SK-N-MC (cell line): Measurements from ENCODE around the gene IKZF4.
"Not testable (repeated sequence)": the region's sequence is repeated elsewhere in the genome, so short reads cannot be mapped to it uniquely, and the experiment has no call there.

Source experiments
- DNase-seq: peaks from one replicate; pipeline ENCODE4 v3.0.0-alpha.2; 2011; ENCODE audit warnings: low read depth, low spot score
- H3K27ac ChIP-seq: fragments of 200-600 bp; sonication (generic); 2 replicates; pipeline ENCODE4 v1.5.1; 2016; ENCODE audit warnings: mixed run types
- H3K36me3 ChIP-seq: fragments of 200-600 bp; sonication (generic); 2 replicates; pipeline ENCODE4 v1.6.1; 2017; ENCODE audit warnings: antibody characterized with exemption, low read length, mixed read lengths; ENCODE audit not compliant: insufficient read depth
- H3K4me3 ChIP-seq: fragments of 200-600 bp; sonication (generic); 2 replicates; pipeline ENCODE4 v1.5.1; 2016
- H3K9ac ChIP-seq: fragments of 200-600 bp; sonication (generic); 2 replicates; pipeline ENCODE4 v1.8.0; 2017; ENCODE audit warnings: mixed run types, mixed read lengths; ENCODE audit not compliant: insufficient read length
- H3K9me3 ChIP-seq: fragments of 200-600 bp; sonication (generic); 2 replicates; pipeline ENCODE4 v1.6.1; 2017; ENCODE audit warnings: low read depth, mild to moderate bottlenecking, antibody characterized with exemption, low read length, moderate library complexity, mixed read lengths
- EZH2 ChIP-seq: fragments of 200-600 bp; sonication (generic); IDR thresholded peaks from one replicate; pipeline ENCODE4 v1.6.1; 2017; ENCODE audit warnings: antibody characterized with exemption
- FOXP2 ChIP-seq: optimal IDR thresholded peaks from 2 replicates; pipeline ENCODE3; 2011; ENCODE audit warnings: mild to moderate bottlenecking, moderate library complexity; ENCODE audit not compliant: insufficient read depth; ENCODE audit errors: extremely low read length, control extremely low read depth
- POLR2AphosphoS5 ChIP-seq: IDR thresholded peaks from 2 replicates; pipeline ENCODE4 v1.6.1; 2012; ENCODE audit warnings: mild to moderate bottlenecking, low read depth, low read length, borderline replicate concordance

Gene IKZF4

GRCh38 chr12:55996715-55997534 lies 23.9 kb upstream of the IKZF4 start, which contains the start of gene SUOX:
TSS of gene SUOX (plus strand) at chr12:55997276. CDS start at chr12:56002222, 4,946 bp downstream.
- TF ChIP-seq EZH2 (no peak), FOXP2 (no peak), POLR2AphosphoS5 (no peak)
- H3K27ac ChIP-seq: no peak within 1 kb of the TSS
- no peak within 1 kb of the TSS for H3K4me3 ChIP-seq
- no peaks in the 10 kb centered on the region for H3K9me3 ChIP-seq
- H3K9ac ChIP-seq: no peak within 1 kb of the TSS
- no peak for DNase-seq
- peaks cover 23% of the 10 kb centered on the region; the same call in 1 of the 2 replicates for H3K36me3 ChIP-seq

GRCh38 chr12:55997535-55997859 lies 23.3 kb upstream of the IKZF4 start:
- Histone ChIP-seq H3K9ac (no peak overlapping the region), H3K27ac (no peak overlapping the region)
- no peak for TF ChIP-seq FOXP2
- no peak for TF ChIP-seq EZH2
- TF ChIP-seq POLR2AphosphoS5: no peak

GRCh38 chr12:55999522-55999921 lies 21.3 kb upstream of the IKZF4 start:
- H3K27ac ChIP-seq, H3K4me3 ChIP-seq, H3K36me3 ChIP-seq, H3K9me3 ChIP-seq, DNase-seq, H3K9ac ChIP-seq: not testable (repeated sequence)

More at GRCh38 chr12:55997535-55997859, 23.3 kb upstream of the IKZF4 start:
- DNase-seq: no peak
- H3K4me3 ChIP-seq: no peak overlapping the region
- peaks cover 18% of the 10 kb centered on the region; the same call in 1 of the 2 replicates for H3K36me3 ChIP-seq
- H3K9me3 ChIP-seq: no peaks in the 10 kb centered on the region

- not testable (repeated sequence) for H3K36me3 ChIP-seq, H3K4me3 ChIP-seq, DNase-seq, H3K9me3 ChIP-seq, H3K27ac ChIP-seq, H3K9ac ChIP-seq
Measured at GRCh38 chr12:55999999-56000540, 20.8 kb upstream of the IKZF4 start.

GRCh38 chr12:56001487-56002100 lies 19.2 kb upstream of the IKZF4 start:
- DNase-seq: no peak
- TF ChIP-seq EZH2: no peak
- TF ChIP-seq FOXP2: no peak
- TF ChIP-seq POLR2AphosphoS5: no peak
- no peaks in the 10 kb centered on the region for H3K36me3 ChIP-seq
- H3K4me3 ChIP-seq: no peak overlapping the region
- no peaks in the 10 kb centered on the region for H3K9me3 ChIP-seq
- H3K27ac ChIP-seq: no peak overlapping the region
- H3K9ac ChIP-seq: no peak overlapping the region

GRCh38 chr12:56003376-56003775 lies 17.5 kb upstream of the IKZF4 start:
- H3K27ac ChIP-seq, H3K9me3 ChIP-seq, H3K36me3 ChIP-seq, DNase-seq, H3K9ac ChIP-seq, H3K4me3 ChIP-seq: not testable (repeated sequence)

- Histone ChIP-seq H3K4me3 (no peak overlapping the region), H3K36me3 (no peaks in the 10 kb centered on the region), H3K9me3 (no peaks in the 10 kb centered on the region), H3K9ac (no peak overlapping the region), H3K27ac (no peak overlapping the region)
- no peak for TF ChIP-seq FOXP2
- no peak for TF ChIP-seq POLR2AphosphoS5
- no peak for TF ChIP-seq EZH2
- no peak for DNase-seq
Measured at GRCh38 chr12:56004211-56004610, 16.6 kb upstream of the IKZF4 start.

- Histone ChIP-seq H3K27ac (no peak overlapping the region), H3K36me3 (no peaks in the 10 kb centered on the region), H3K4me3 (peak overlapping the region; percentile 76), H3K9ac (peak overlapping the region; percentile 57), H3K9me3 (no peaks in the 10 kb centered on the region)
- no peak for DNase-seq
- TF ChIP-seq EZH2 (no peak), POLR2AphosphoS5 (no peak; the same call in 1 of the 2 replicates)
Measured at GRCh38 chr12:56007564-56008559, 13.0 kb upstream of the IKZF4 start.
